ENCODE measurements around the gene FAM219A. TPM values are rescaled to one million over a fixed set of nuclear protein-coding genes. Genes with fewer than 3 reads are reported as not detected.
A peak's percentile ranks its signal among the peaks of the same experiment; 100 is the strongest.

Gene FAM219A
- total RNA-seq, 1 donor from 2014 or later, result 25.9 TPM

DNA sequence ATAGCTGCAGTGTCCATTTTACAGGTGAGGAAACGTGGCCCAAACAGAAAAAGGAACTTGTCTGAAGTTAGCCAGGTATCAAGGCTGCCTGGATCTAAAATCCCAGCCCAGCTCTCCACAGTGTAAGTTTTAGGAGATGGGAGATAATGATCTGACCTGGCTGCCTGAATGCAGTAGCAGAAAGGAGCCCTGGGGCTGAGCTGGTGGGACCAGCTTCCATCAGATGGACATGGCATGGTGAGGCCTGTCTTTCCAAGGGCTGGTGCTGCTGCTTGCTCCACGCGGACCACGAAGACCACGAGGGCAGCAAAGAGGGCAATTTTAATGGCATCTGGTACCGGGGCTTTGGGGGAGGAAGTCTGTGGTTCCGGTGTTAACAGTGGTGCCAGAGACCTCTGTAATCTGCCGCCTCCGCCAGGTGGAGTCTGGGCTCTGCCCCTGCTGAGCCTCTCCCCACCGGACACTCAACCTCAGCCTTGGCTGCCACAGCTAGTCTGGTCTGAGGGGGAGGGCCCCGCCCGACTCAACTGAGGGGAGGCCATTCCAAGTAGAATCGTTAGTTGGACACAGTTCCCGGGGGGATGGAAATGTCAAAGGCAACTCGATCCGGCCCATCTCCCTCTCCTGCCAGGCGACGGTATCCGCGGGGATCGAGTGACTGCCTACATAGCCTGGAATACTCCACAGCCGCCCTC, 82.3 kb downstream of the FAM219A start:
- no peak for DNase-seq (ENCODE audit: extremely low spot score, unreplicated experiment)
- H3K27me3 Mint-ChIP-seq (ENCODE audit: unreplicated experiment), result no peaks in the 10 kb centered on the region
- TF ChIP-seq CTCF (IDR thresholded peaks at IDR 0.05), result peak; percentile 13
- no peaks in the 10 kb centered on the region for H3K9me3 Mint-ChIP-seq (ENCODE audit: unreplicated experiment)
- H3K36me3 Mint-ChIP-seq (ENCODE audit: unreplicated experiment), result no peaks in the 10 kb centered on the region
- H3K27ac Mint-ChIP-seq (ENCODE audit: unreplicated experiment), result no peak overlapping the region
- H3K4me1 Mint-ChIP-seq (ENCODE audit: unreplicated experiment), result peaks cover 16% of the 10 kb centered on the region
- peak overlapping the region; percentile 83 for H3K4me3 Mint-ChIP-seq (ENCODE audit: unreplicated experiment)

- H3K9me3 Mint-ChIP-seq (ENCODE audit: unreplicated experiment), result no peaks in the 10 kb centered on the region
- H3K27ac Mint-ChIP-seq (ENCODE audit: unreplicated experiment), result no peak overlapping the region
- H3K4me3 Mint-ChIP-seq (ENCODE audit: unreplicated experiment), result peak overlapping the region; percentile 83
- no peak for DNase-seq (ENCODE audit: extremely low spot score, unreplicated experiment)
- no peaks in the 10 kb centered on the region for H3K27me3 Mint-ChIP-seq (ENCODE audit: unreplicated experiment)
- peaks cover 12% of the 10 kb centered on the region for H3K4me1 Mint-ChIP-seq (ENCODE audit: unreplicated experiment)
- H3K36me3 Mint-ChIP-seq (ENCODE audit: unreplicated experiment), result no peaks in the 10 kb centered on the region
- TF ChIP-seq CTCF (IDR thresholded peaks at IDR 0.05), result no peak
Measured at GRCh38 chr9:34374905-34375552, 83.3 kb downstream of the FAM219A start.

GRCh38 chr9:34374339-34374738, 84.0 kb downstream of the FAM219A start:
- no peaks in the 10 kb centered on the region for H3K27me3 Mint-ChIP-seq (ENCODE audit: unreplicated experiment)
- TF ChIP-seq CTCF (IDR thresholded peaks at IDR 0.05), result no peak
- peaks cover 10% of the 10 kb centered on the region for H3K4me1 Mint-ChIP-seq (ENCODE audit: unreplicated experiment)
- H3K27ac Mint-ChIP-seq (ENCODE audit: unreplicated experiment), result no peak overlapping the region
- H3K9me3 Mint-ChIP-seq (ENCODE audit: unreplicated experiment), result no peaks in the 10 kb centered on the region
- no peaks in the 10 kb centered on the region for H3K36me3 Mint-ChIP-seq (ENCODE audit: unreplicated experiment)
- DNase-seq (ENCODE audit: extremely low spot score, unreplicated experiment), result no peak
- H3K4me3 Mint-ChIP-seq (ENCODE audit: unreplicated experiment), result no peak overlapping the region

- H3K9me3 Mint-ChIP-seq (ENCODE audit: unreplicated experiment), result no peaks in the 10 kb centered on the region
- no peak overlapping the region for H3K4me3 Mint-ChIP-seq (ENCODE audit: unreplicated experiment)
- H3K27me3 Mint-ChIP-seq (ENCODE audit: unreplicated experiment), result no peaks in the 10 kb centered on the region
- peak; percentile 56 for DNase-seq (ENCODE audit: extremely low spot score, unreplicated experiment)
- no peak overlapping the region for H3K27ac Mint-ChIP-seq (ENCODE audit: unreplicated experiment)
- no peaks in the 10 kb centered on the region for H3K36me3 Mint-ChIP-seq (ENCODE audit: unreplicated experiment)
- no peak for TF ChIP-seq CTCF (IDR thresholded peaks at IDR 0.05)
- H3K4me1 Mint-ChIP-seq (ENCODE audit: unreplicated experiment), result peaks cover 8% of the 10 kb centered on the region
Measured at GRCh38 chr9:34373749-34374148, 84.6 kb downstream of the FAM219A start.

DNA sequence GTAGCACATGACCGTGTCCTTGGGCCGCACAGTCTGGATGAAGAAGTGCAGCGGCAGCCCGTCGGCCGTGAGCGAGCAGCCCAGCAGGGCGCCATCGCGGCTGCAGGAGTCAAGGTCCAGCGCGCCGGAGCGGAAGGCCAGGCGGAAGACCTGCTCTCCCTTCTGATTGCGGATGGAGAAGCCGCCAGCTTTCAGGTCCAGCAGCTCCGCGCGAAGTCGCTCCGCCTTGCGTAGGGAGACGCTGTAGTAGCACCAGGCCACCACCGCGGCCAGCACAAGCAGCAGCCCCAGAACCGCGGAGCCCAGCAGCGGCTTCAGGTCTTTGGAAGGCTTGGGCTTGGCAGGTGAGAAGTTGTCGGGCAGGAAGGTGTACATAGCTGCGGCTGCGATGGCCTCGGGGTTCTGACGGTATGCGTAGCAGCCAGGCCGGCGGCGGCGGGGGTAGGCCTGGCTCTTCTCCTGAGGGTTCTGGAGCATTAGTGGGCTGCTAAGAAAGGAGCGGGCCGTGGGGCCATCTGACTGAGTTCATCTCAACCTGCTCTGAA, 85.8 kb downstream of the FAM219A start:
- Mint-ChIP-seq H3K9me3 (ENCODE audit: unreplicated experiment) (no peaks in the 10 kb centered on the region), H3K27ac (ENCODE audit: unreplicated experiment) (no peak overlapping the region), H3K36me3 (ENCODE audit: unreplicated experiment) (no peaks in the 10 kb centered on the region), H3K4me3 (ENCODE audit: unreplicated experiment) (no peak overlapping the region), H3K4me1 (ENCODE audit: unreplicated experiment) (peaks cover 8% of the 10 kb centered on the region), H3K27me3 (ENCODE audit: unreplicated experiment) (no peaks in the 10 kb centered on the region)
- TF ChIP-seq CTCF (IDR thresholded peaks at IDR 0.05), result no peak
- peak; percentile 80 for DNase-seq (ENCODE audit: extremely low spot score, unreplicated experiment)

All from osteocyte (in vitro differentiated cells).